Left lung (tissue), 14 donors: ENCODE measurements around the gene FBXO31. TPM values are rescaled to one million over a fixed set of nuclear protein-coding genes. Genes with fewer than 3 reads are reported as not detected.

Experiments used
- ATAC-seq: fragments of 200-7000 bp; cut with Tn5 transposase; one replicate; pipeline ENCODE4 v1.9.1; 2020; ENCODE audit warnings: moderate library complexity
- DNase-seq, 4 donors: peaks; one replicate each; pipeline ENCODE4 v3.0.0-alpha.2; 2013 to 2020
- H3K27ac ChIP-seq, 2 donors: fragments of 200-600 bp; sonication (generic) in 1 of 2; one replicate each; pipeline versions ENCODE4 v1.5.0 to v1.8.0; 2020 to 2021
- H3K27me3 ChIP-seq, 2 donors: fragments of 200-600 bp; sonication (generic) in 1 of 2; one replicate each; pipeline versions ENCODE4 v1.5.0 to v1.8.0; 2020 to 2021
- H3K36me3 ChIP-seq, 2 donors: fragments of 200-600 bp; sonication (generic) in 1 of 2; one replicate each; pipeline versions ENCODE4 v1.5.0 to v1.8.0; 2020 to 2021
- H3K4me1 ChIP-seq, 2 donors: fragments of 200-600 bp; one replicate each; pipeline ENCODE4 v1.8.0; 2021
- H3K4me3 ChIP-seq, 2 donors: fragments of 200-600 bp; sonication (generic) in 1 of 2; one replicate each; pipeline versions ENCODE4 v1.5.0 to v1.8.0; 2020 to 2021; ENCODE audit warnings: mild to moderate bottlenecking in 1 of 2
- H3K9me3 ChIP-seq, 2 donors: fragments of 200-600 bp; sonication (generic) in 1 of 2; one replicate each; pipeline versions ENCODE4 v1.5.0 to v1.8.0; 2020 to 2021
- CTCF ChIP-seq, 2 donors: fragments of 200-600 bp; sonication (generic) in 1 of 2; IDR thresholded peaks; one replicate each; pipeline versions ENCODE4 v1.5.0 to v1.8.0; 2021; ENCODE audit warnings: antibody characterized with exemption in 2 of 2
- intact Hi-C, 2 donors: fragments of 100-400 bp; cut with DNase I; formaldehyde crosslinking; loops; one replicate each; pipeline versions ENCODE4 v1.11.2 to v1.14.2; 2022
- long read RNA-seq, 12 donors: library from polyadenylated mRNA in 2 of 12; unstranded in 2 of 12; transcript quantifications; one replicate each; pipeline ENCODE4 v2.0.0 and lab custom pipeline, GENCODE V29; 2019 to 2026
- polyA plus RNA-seq, 6 donors: library from polyadenylated mRNA; unstranded; fragments of 120-200 nt; gene quantifications; one replicate each; pipeline ENCODE4 v1.2.1, GENCODE V29; 2013; ENCODE audit not compliant: insufficient read length in 6 of 6
- total RNA-seq, 2 donors: library from RNA; stranded (reverse); fragmentation: NEBNext Ultra II Directional; extraction: Animal tissue kit (Norgen Biotek cat#: 25700); gene quantifications; one replicate each; pipeline ENCODE4 v1.2.1, GENCODE V29; 2021
- donor health status: DM: no; HTN: yes; CAD: no.
- donor health status: DM: no; HTN: no; CAD: no.

FBXO31 gene
- total RNA-seq: 10 to 100 TPM; 21.0 to 21.9 TPM
- 10 to 100 TPM; 22.2 to 25.8 (median 23.8) TPM for polyA plus RNA-seq
- long read RNA-seq, donor 1, full-length matches to known transcripts: 3 of 16 reads
- long read RNA-seq, donor 1, partial matches to known transcripts: 13 of 16 reads
- long read RNA-seq, donor 1, other reads (novel, unspliced or antisense): 0 of 16 reads
- long read RNA-seq, donor 2, full-length matches to known transcripts: 2 of 2 reads
- long read RNA-seq, donor 2, partial matches to known transcripts: 0 of 2 reads
- long read RNA-seq, donor 2, other reads (novel, unspliced or antisense): 0 of 2 reads
- long read RNA-seq, donor 3, full-length matches to known transcripts: 1 of 1 reads
- long read RNA-seq, donor 3, partial matches to known transcripts: 0 of 1 reads
- long read RNA-seq, donor 3, other reads (novel, unspliced or antisense): 0 of 1 reads
- long read RNA-seq, donor 4, partial matches to known transcripts: 1 of 5 reads
- long read RNA-seq, donor 4, other reads (novel, unspliced or antisense): 4 of 5 reads
- long read RNA-seq, donor 5, full-length matches to known transcripts: 2 of 2 reads
- long read RNA-seq, donor 5, partial matches to known transcripts: 0 of 2 reads
- long read RNA-seq, donor 5, other reads (novel, unspliced or antisense): 0 of 2 reads
- long read RNA-seq, donor 6, full-length matches to known transcripts: 3 of 3 reads
- long read RNA-seq, donor 6, partial matches to known transcripts: 0 of 3 reads
- long read RNA-seq, donor 6, other reads (novel, unspliced or antisense): 0 of 3 reads
- long read RNA-seq, donor 7: 0 reads
- long read RNA-seq, donor 8, full-length matches to known transcripts: 1 of 1 reads
- long read RNA-seq, donor 8, partial matches to known transcripts: 0 of 1 reads
- long read RNA-seq, donor 8, other reads (novel, unspliced or antisense): 0 of 1 reads
- long read RNA-seq, donor 9: 0 reads
- long read RNA-seq, donor 10, full-length matches to known transcripts: 1 of 6 reads
- long read RNA-seq, donor 10, partial matches to known transcripts: 2 of 6 reads
- long read RNA-seq, donor 10, other reads (novel, unspliced or antisense): 3 of 6 reads
- long read RNA-seq, donor 11: 0 reads
- long read RNA-seq, donor 12, full-length matches to known transcripts: 3 of 3 reads
- long read RNA-seq, donor 12, partial matches to known transcripts: 0 of 3 reads
- long read RNA-seq, donor 12, other reads (novel, unspliced or antisense): 0 of 3 reads

- no peaks in the 10 kb centered on the region for H3K9me3 ChIP-seq
- TF ChIP-seq CTCF (IDR thresholded peaks at IDR 0.05): no peak
- peak within 1 kb of the TSS; percentile 61 to 62 for H3K4me3 ChIP-seq
- intact Hi-C loops: no loop called here
- peaks cover 17 to 53% of the 10 kb centered on the region in 2 donors for H3K4me1 ChIP-seq
- no peaks in the 10 kb centered on the region for H3K27me3 ChIP-seq
- peak; percentile 88 to 97 (median 94) for DNase-seq
- ATAC-seq: peak; percentile 89
- H3K27ac ChIP-seq: peak within 1 kb of the TSS; percentile 85 to 93
- no peaks in the 10 kb centered on the region for H3K36me3 ChIP-seq
These were observed at the start of gene FBXO31 for GRCh38 chr16:87383505-87384161. Gene FBXO31, minus strand, starts transcription at chr16:87383776. Its CDS starts 32 bp downstream, at chr16:87383744.

GRCh38 chr16:87432330-87432915 lies 48.8 kb upstream of the FBXO31 start:
- intact Hi-C loops: no loop called here
- no peak for ATAC-seq
- TF ChIP-seq CTCF (IDR thresholded peaks at IDR 0.05): no peak

GRCh38 chr16:87431926-87432325 lies 48.4 kb upstream of the FBXO31 start:
- Histone ChIP-seq H3K36me3 (peaks cover 0 to 40% of the 10 kb centered on the region in 2 donors), H3K27me3 (no peaks in the 10 kb centered on the region), H3K9me3 (no peaks in the 10 kb centered on the region), H3K4me1 (peaks cover 8 to 29% of the 10 kb centered on the region in 2 donors), H3K4me3 (no peak overlapping the region), H3K27ac (no peak overlapping the region)
- DNase-seq: peak in 2 of 4 donors; percentile 10 to 38
- TF ChIP-seq CTCF (IDR thresholded peaks at IDR 0.05): no peak
- peak; percentile 69 for ATAC-seq
- intact Hi-C loops: no loop called here

More at GRCh38 chr16:87432330-87432915, 48.8 kb upstream of the FBXO31 start:
- Histone ChIP-seq H3K36me3 (peaks cover 0 to 40% of the 10 kb centered on the region in 2 donors), H3K4me1 (peaks cover 8 to 33% of the 10 kb centered on the region in 2 donors), H3K27ac (no peak overlapping the region), H3K9me3 (no peaks in the 10 kb centered on the region), H3K27me3 (no peaks in the 10 kb centered on the region), H3K4me3 (no peak overlapping the region)
- DNase-seq: peak in 2 of 4 donors; percentile 22 to 29

- no peaks in the 10 kb centered on the region for H3K9me3 ChIP-seq
- DNase-seq (peak in 1 of 4 donors; percentile 37), ATAC-seq (no peak)
- no peak for TF ChIP-seq CTCF (IDR thresholded peaks at IDR 0.05)
- peaks cover 0 to 62% of the 10 kb centered on the region in 2 donors for H3K36me3 ChIP-seq
- intact Hi-C loops: no loop called here
- no peaks in the 10 kb centered on the region for H3K4me1 ChIP-seq
- no peak overlapping the region for H3K4me3 ChIP-seq
- H3K27me3 ChIP-seq: no peaks in the 10 kb centered on the region
- no peak overlapping the region for H3K27ac ChIP-seq
These were observed 43.0 kb upstream of the FBXO31 start for GRCh38 chr16:87426423-87427215.
